ENCODE results near the gene EPC1. TPM values are rescaled to one million over a fixed set of nuclear protein-coding genes. Genes with fewer than 3 reads are reported as not detected.
"Not testable (repeated sequence)": the region's sequence is repeated elsewhere in the genome, so short reads cannot be mapped to it uniquely, and the experiment has no call there.

Gene EPC1
- total RNA-seq, 1 donor from 2014 or later = 62.7 TPM

DNA sequence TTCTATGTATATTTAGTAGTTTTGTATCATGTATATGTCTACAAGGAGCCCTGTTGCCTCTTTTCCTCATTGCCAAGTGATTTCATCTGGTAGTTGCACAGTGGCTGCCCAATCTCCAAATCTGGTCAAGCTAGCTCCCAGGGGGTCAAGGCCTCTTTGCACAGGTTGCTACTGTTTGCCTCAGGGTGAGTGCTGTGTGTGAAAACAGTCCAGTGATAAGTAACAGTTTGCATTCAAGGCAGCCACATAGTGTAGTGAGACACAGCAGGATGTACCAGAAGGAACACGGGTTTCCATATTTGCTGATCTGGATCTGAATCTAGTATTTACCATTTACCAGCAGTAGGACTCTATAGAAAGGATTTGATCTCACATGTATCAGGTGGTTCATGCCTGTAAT, 13.3 kb upstream of the EPC1 start:
- H3K4me1 Mint-ChIP-seq = peaks cover 8% of the 10 kb centered on the region
- H3K9me3 Mint-ChIP-seq = peaks cover 25% of the 10 kb centered on the region
- H3K4me3 Mint-ChIP-seq = no peak overlapping the region
- peaks cover 42% of the 10 kb centered on the region for H3K36me3 Mint-ChIP-seq
- TF ChIP-seq, protein P1, sequence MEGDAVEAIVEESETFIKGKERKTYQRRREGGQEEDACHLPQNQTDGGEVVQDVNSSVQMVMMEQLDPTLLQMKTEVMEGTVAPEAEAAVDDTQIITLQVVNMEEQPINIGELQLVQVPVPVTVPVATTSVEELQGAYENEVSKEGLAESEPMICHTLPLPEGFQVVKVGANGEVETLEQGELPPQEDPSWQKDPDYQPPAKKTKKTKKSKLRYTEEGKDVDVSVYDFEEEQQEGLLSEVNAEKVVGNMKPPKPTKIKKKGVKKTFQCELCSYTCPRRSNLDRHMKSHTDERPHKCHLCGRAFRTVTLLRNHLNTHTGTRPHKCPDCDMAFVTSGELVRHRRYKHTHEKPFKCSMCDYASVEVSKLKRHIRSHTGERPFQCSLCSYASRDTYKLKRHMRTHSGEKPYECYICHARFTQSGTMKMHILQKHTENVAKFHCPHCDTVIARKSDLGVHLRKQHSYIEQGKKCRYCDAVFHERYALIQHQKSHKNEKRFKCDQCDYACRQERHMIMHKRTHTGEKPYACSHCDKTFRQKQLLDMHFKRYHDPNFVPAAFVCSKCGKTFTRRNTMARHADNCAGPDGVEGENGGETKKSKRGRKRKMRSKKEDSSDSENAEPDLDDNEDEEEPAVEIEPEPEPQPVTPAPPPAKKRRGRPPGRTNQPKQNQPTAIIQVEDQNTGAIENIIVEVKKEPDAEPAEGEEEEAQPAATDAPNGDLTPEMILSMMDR (IDR thresholded peaks at IDR 0.05; ENCODE audit: unreplicated experiment) = no peak
- no peak for DNase-seq (ENCODE audit: low spot score in 2 of 2, unreplicated experiment in 2 of 2)
- H3K27ac Mint-ChIP-seq = no peak overlapping the region
- H3K27me3 Mint-ChIP-seq (ENCODE audit: low read depth) = no peaks in the 10 kb centered on the region

DNA sequence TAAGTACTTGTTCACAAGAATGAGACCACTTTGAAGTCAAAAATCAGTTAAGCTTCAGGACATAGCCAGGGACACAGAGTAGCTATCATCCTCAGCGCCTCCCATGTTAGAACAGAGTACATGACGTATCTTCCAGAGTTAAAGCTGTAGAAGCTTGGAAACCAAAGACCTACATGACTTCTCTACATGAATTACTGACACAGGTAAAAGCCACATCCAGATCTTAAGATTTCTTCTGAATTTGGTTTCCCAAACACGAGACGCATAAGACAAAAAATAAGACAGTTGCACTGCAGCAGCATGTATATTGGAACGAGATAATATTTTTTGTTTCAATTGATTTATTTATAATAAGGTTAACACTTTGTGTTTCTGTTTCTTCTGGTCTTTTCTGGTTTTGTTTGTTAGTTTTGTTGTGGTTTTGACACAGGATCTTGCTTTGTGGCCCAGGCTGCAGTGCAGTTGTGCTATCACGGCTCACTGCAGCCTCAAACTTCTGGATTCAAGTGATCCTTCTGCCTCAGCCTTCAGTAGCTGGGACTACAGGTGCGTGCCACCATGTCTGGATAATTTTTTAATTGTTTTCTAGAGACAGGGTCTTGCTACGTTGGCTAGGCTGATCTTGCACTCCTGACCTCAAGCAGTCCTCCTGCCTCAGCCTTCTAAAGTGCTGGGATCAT, 10.2 kb upstream of the EPC1 start:
- TF ChIP-seq, protein P1 (IDR thresholded peaks at IDR 0.05; ENCODE audit: unreplicated experiment) = no peak
- Mint-ChIP-seq H3K27me3 (ENCODE audit: low read depth) (no peaks in the 10 kb centered on the region), H3K36me3 (peaks cover 45% of the 10 kb centered on the region)

DNA sequence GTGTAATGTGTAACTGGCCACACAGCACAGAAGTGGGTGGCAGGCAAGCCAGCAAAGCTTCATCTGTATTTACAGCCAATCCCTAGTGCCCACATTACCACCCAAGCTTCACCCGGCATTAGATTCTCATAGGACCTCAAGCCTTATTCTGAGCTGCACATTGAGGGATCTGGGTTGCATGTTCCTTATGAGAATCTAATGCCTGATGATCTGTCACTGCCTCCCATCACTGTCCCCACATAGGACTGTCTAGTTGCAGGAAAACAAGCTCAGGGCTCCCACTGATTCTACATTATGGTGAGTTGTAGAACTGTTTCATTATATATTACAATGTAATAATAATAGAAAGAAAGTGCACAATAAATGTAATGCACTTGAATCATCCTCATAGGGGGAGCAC, 7.7 kb upstream of the EPC1 start:
- H3K27me3 Mint-ChIP-seq (ENCODE audit: low read depth); H3K27ac Mint-ChIP-seq; DNase-seq (ENCODE audit: low spot score in 2 of 2, unreplicated experiment in 2 of 2); H3K4me3 Mint-ChIP-seq: not testable (repeated sequence)
- Mint-ChIP-seq H3K9me3 (peaks cover 16% of the 10 kb centered on the region), H3K4me1 (peaks cover 22% of the 10 kb centered on the region), H3K36me3 (peaks cover 28% of the 10 kb centered on the region)

More for the DNA sequence above, 10.2 kb upstream of the EPC1 start:
- no peak for DNase-seq (ENCODE audit: low spot score in 2 of 2, unreplicated experiment in 2 of 2)
- Mint-ChIP-seq H3K27ac (no peak overlapping the region), H3K4me1 (peaks cover 18% of the 10 kb centered on the region), H3K4me3 (no peak overlapping the region), H3K9me3 (peaks cover 25% of the 10 kb centered on the region)

DNA sequence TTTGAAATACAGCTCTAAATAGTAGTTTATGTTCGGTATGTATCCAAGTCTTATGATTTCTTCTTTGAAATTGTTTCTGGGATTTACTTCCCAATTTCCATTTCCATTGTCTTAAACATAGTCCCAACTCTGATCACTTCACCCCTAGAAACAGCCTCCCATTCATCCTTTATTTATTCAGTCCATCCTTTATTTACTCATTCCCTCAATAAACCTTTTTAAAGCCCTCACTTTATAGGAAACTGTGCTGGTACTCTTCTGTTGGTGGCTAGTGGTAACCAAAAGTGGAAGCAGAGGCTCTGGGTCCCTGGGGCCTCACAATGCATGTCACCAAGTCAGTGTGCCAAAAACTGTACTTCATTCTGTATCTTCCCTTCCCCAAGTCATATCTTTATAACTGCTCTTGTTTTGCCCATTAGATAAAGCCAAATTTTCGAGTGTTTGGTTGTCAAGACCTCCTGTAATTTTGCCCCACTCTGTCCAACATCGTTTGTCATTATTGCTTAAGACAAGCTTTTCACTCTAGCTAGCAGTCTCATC, 3.9 kb upstream of the EPC1 start:
- H3K4me3 Mint-ChIP-seq = no peak overlapping the region
- H3K27ac Mint-ChIP-seq = peak overlapping the region; percentile 60
- H3K27me3 Mint-ChIP-seq (ENCODE audit: low read depth) = no peaks in the 10 kb centered on the region
- H3K4me1 Mint-ChIP-seq = peaks cover 34% of the 10 kb centered on the region
- TF ChIP-seq, protein P1 (IDR thresholded peaks at IDR 0.05; ENCODE audit: unreplicated experiment) = no peak
- no peak for DNase-seq (ENCODE audit: low spot score in 2 of 2, unreplicated experiment in 2 of 2)
- peaks cover 2% of the 10 kb centered on the region for H3K9me3 Mint-ChIP-seq
- H3K36me3 Mint-ChIP-seq = peaks cover 9% of the 10 kb centered on the region

DNA sequence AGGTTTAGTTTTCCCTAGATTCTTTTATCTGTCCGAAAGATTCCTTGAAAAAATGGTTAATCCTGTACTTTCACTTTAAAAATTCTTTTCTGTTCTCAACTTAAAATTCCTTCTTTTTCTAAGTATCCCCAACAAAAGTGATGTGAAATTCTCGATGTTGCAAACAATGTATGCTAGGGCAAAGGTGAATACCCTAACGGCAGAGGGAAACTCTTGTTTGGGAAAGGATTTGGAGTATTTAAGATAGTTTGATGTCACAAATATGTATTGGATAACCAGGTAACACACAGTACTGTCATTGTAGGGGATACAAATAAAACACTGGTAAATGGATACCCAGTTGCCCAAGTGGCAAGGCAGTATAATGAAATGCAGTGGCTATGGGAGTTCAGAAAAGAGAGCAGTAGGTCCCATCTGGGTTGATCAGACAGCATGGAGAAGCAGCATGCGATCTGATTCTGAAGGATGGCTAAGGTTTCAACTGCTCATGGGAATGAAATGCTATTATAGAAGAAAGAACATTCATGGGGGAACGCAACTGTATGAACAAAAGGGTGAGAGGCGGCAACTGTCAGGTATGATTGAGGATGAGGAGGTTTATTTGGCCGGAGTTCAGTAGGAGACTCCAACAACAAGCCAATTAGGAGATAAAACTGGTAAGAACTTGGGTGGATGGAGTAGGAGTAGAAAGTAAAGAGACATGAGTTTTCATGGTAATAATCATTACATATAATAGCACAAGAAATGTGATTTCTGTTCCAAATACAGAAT, 3.2 kb upstream of the EPC1 start:
- no peak overlapping the region for H3K4me3 Mint-ChIP-seq
- H3K36me3 Mint-ChIP-seq = peaks cover 6% of the 10 kb centered on the region
- H3K4me1 Mint-ChIP-seq = peaks cover 37% of the 10 kb centered on the region
- DNase-seq (ENCODE audit: low spot score in 2 of 2, unreplicated experiment in 2 of 2) = no peak
- TF ChIP-seq, protein P1 (IDR thresholded peaks at IDR 0.05; ENCODE audit: unreplicated experiment) = no peak
- no peaks in the 10 kb centered on the region for H3K9me3 Mint-ChIP-seq
- no peak overlapping the region for H3K27ac Mint-ChIP-seq
- H3K27me3 Mint-ChIP-seq (ENCODE audit: low read depth) = no peaks in the 10 kb centered on the region

DNA sequence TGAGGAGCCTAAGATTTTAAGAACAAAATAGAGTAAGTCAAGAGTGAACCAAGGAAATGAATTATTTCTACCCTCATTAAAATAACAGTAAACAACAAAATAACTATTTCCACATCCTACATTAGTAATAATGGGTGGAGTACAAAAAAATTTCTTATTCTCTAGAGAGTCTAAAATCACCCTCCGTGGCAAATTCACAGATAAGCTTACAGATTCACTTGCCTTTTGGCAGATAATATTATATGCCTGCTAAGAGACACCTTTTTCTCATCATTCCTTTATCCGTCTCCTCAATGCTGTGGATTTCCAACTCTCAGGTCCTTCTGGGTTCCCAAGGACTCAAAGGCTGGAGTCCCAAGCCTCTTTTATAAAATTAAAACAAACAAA, 2.2 kb upstream of the EPC1 start:
- Mint-ChIP-seq H3K4me3 (no peak overlapping the region), H3K4me1 (peaks cover 46% of the 10 kb centered on the region), H3K27me3 (ENCODE audit: low read depth) (no peaks in the 10 kb centered on the region), H3K36me3 (peaks cover 4% of the 10 kb centered on the region), H3K27ac (no peak overlapping the region), H3K9me3 (no peaks in the 10 kb centered on the region)
- DNase-seq (ENCODE audit: low spot score in 2 of 2, unreplicated experiment in 2 of 2) = no peak
- TF ChIP-seq, protein P1 (IDR thresholded peaks at IDR 0.05; ENCODE audit: unreplicated experiment) = no peak

Measured in mesothelial cell of epicardium (in vitro differentiated cells).